NB4 (cell line): ENCODE results near the gene HYDIN.

Experiments
- DNase-seq: peaks from one replicate; pipeline ENCODE4 v3.0.0; 2010; ENCODE audit warnings: low read depth
- H3K4me3 ChIP-seq: one replicate; pipeline ENCODE4 v1.5.1; 2011; ENCODE audit warnings: mild to moderate bottlenecking, low read depth, low read length, moderate library complexity
- MYC ChIP-seq: IDR thresholded peaks from 2 replicates; pipeline ENCODE4 v1.6.1; 2011; ENCODE audit warnings: low read depth, low read length
- POLR2A ChIP-seq: IDR thresholded peaks from 2 replicates; pipeline ENCODE4 v1.6.1; 2011; ENCODE audit warnings: mild to moderate bottlenecking; ENCODE audit not compliant: insufficient read length; ENCODE audit errors: extremely low read depth
- TF ChIP-seq, protein P1 (sequence below): IDR thresholded peaks from one replicate; pipeline ENCODE4 v1.5.1; 2012; ENCODE audit warnings: low read depth, low read length
- TF ChIP-seq, protein P2 (sequence below): IDR thresholded peaks from 2 replicates; pipeline ENCODE4 v1.6.1; 2011; ENCODE audit warnings: low read depth, low read length

Gene HYDIN

DNA sequence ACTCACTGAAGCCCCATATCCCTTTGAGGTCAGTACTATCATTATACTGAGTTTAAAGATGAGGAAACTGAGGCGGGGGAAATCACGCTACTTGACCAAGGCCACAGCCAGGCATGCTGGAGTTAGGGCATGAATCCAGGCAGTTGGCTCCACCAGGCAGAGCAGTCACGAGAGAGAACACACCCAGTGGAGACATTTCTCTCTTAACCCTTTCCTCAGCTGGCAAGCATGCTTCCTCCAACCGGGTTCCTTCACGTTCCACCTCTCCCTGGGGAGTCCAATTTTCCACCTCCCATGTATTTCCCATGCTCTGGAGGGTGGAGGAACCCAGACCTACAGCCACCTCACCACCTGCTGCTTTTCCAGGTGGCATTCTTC is 462.3 kb downstream of the HYDIN start:
- no peak overlapping the region for H3K4me3 ChIP-seq
- DNase-seq, result no peak
- TF ChIP-seq, protein P1, sequence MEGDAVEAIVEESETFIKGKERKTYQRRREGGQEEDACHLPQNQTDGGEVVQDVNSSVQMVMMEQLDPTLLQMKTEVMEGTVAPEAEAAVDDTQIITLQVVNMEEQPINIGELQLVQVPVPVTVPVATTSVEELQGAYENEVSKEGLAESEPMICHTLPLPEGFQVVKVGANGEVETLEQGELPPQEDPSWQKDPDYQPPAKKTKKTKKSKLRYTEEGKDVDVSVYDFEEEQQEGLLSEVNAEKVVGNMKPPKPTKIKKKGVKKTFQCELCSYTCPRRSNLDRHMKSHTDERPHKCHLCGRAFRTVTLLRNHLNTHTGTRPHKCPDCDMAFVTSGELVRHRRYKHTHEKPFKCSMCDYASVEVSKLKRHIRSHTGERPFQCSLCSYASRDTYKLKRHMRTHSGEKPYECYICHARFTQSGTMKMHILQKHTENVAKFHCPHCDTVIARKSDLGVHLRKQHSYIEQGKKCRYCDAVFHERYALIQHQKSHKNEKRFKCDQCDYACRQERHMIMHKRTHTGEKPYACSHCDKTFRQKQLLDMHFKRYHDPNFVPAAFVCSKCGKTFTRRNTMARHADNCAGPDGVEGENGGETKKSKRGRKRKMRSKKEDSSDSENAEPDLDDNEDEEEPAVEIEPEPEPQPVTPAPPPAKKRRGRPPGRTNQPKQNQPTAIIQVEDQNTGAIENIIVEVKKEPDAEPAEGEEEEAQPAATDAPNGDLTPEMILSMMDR, result no peak
- TF ChIP-seq MYC, result no peak
- TF ChIP-seq POLR2A, result no peak
- TF ChIP-seq, protein P2, sequence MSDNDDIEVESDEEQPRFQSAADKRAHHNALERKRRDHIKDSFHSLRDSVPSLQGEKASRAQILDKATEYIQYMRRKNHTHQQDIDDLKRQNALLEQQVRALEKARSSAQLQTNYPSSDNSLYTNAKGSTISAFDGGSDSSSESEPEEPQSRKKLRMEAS, result no peak

DNA sequence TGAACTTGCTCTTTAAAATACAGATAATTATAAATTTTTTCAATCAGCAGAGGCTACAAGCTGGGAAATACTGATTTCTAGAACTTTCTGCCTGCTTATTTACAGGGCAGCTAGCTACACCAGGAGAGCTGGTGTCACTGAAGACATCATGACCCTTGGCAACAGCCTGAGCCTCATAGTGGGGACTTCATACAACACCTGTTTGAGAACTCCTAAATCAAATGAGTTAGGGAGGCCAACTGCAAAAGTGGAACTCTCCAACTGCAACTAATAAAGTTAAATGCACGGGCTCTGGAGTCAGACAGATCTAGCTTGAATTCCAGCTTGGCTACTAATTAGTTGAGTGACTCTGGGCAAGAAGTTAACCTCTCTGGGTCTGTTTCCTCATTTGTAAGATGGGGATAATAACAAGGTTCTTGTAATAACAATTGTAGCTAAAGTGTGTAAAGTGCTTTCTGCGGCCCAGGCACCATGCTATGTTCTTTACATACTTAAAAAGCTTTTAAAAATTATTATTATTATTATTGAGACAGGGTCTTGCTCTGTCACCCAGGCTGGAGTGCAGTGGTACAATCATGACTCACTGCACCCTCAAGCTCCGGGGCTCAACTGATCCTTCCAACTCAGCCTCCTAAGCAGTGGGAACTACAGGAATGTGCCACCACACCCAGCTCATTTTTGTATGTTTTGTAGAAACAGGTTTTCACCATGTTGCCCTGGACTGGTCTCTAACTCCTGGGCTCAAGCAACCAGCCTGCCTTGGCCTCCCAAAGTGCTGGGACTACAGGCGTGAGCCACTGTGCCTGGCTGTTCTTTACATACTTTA is 462.9 kb downstream of the HYDIN start:
- TF ChIP-seq, protein P2, result no peak
- peak; percentile 13 for DNase-seq
- H3K4me3 ChIP-seq, result no peak overlapping the region

DNA sequence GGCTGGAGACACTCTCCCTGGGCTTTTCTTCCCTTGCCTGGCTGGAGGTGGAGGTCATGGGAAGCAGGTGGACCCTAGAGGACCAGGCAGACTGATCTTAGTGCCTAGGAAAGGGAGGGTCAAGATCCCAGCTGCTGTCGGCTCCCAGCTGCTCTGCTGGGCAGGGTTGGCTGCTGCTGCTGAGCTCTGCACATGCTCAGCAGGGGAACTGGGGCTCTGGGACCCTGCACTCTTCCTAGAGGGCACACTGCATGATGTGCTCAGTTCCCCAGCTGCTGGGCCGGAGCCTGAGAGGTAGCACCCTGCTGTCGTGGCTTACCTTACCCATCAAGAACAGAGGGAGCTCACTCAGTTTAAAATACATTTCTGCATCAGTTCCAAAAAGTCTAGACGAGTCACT is 463.9 kb downstream of the HYDIN start:
- TF ChIP-seq, protein P1, result no peak
- TF ChIP-seq, protein P2, result no peak
- no peak for TF ChIP-seq POLR2A
- no peak for TF ChIP-seq MYC
- no peak overlapping the region for H3K4me3 ChIP-seq
- no peak for DNase-seq

DNA sequence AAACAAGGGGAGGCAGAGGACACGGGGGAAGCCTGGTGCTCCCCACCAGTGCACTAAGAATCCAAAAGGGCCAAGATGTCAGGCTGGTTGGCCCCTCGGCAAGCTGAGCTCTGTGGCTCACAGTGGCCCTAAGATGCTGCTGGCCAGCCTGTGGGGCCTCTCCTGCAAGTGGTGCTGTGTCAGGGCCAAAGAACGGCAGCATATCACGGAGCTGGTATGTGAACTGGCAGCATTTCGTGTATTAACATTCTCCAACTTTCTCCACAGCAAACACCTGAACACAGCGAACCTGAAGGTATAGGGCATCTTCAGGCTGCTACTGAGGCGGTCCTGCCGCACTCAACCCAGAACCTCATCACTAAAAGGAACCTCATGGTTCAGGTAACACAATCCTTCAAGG is 464.3 kb downstream of the HYDIN start:
- DNase-seq, result no peak
- no peak overlapping the region for H3K4me3 ChIP-seq
- no peak for TF ChIP-seq MYC
- TF ChIP-seq, protein P2, result no peak
- TF ChIP-seq, protein P1, result no peak
- no peak for TF ChIP-seq POLR2A

DNA sequence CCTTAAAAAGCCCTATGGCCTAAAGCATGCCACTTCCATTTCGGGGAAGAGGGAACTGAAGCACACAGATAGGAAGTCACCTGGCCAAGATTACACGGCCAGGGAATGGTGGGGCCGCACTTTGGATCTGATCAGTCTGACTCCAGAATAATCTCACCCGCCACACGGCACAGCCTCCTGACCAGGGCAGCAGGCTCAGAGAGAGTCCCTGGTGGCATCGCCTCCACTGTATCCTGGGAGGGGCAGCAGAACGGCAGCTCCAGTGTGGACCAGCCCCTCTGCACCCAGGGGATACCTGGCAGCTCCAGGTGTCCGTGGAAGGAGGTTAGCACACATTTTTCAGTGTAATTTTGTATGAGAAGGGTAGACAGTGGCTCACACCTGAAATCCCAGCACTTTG is 465.0 kb downstream of the HYDIN start:
- no peak for TF ChIP-seq MYC
- TF ChIP-seq POLR2A, result no peak
- TF ChIP-seq, protein P2, result no peak
- TF ChIP-seq, protein P1, result no peak
- DNase-seq, result no peak
- no peak overlapping the region for H3K4me3 ChIP-seq

DNA sequence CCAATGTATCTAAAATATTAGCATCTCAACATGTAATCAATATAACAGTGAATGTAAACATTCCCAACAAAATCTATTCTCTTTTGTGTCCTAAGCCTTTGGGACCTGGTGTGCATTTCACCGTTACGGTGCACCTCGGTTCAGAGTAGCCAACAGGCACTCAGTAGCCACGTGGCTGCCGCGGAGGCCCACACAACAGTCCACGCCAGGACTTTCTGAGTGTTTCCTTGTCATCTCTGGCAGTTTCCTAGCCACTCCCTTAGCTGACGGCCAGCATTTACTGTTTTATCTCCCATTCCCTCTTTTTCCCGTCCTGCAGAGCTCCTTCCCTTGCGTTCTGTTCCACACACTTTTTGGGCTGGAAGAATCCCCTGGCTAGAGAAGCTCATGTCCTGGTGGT is 465.9 kb downstream of the HYDIN start:
- DNase-seq, result no peak
- H3K4me3 ChIP-seq, result no peak overlapping the region
- TF ChIP-seq MYC (no peak), POLR2A (no peak)
- TF ChIP-seq, protein P2, result no peak
- TF ChIP-seq, protein P1, result no peak
